HG03432 (cell line): Measurements from ENCODE around the gene SLC19A2.

ENCODE experiments used
- ATAC-seq: cut with Tn5 transposase; IDR thresholded peaks from one replicate; pipeline ENCODE4 v1.9.1; 2021; ENCODE audit warnings: mild to moderate bottlenecking, moderate library complexity; ENCODE audit not compliant: unreplicated experiment

The SLC19A2 gene

GRCh38 chr1:169414952-169415351 lies 70.8 kb downstream of the SLC19A2 start:
- ATAC-seq, result no peak
